NCI-H1105 treated with DMSO at 0.1 percent for 48 hours (cell line): ENCODE results near the gene CRIM1.

ENCODE experiments used
- DNase-seq: peaks from one replicate; lab custom pipeline; 2025; lab: John Stamatoyannopoulos, UW

Gene CRIM1

DNA sequence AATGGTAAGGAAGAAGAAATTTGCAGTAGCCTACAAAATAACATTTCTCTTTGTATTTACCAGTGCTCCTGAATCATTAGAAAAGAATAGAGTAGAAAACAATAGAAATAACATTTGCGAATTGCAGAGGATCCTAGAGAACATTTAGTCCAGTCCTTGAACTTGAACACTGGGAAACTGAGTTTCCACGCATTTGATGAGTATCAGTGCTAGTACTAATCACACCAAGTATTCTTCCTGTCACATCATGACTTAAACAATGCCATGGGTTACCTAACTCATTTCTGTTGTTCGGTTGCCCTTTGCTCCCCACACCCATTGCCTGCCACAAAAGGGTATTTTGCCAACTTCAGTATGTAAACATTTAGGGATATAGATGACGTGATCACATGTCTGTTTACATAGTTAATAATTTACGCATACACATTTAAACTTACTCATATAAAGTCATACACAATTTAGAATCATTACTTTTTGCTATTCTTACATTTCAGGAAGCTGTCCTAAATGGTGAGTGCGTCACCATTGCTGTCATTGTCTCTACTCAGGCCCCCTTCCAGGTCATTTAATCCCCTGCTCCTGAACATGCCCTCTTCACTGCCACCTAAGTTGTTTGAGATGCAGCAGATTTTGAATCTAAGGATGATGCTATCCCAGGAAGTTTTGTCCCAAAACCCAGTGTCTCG, 42.3 kb downstream of the CRIM1 start:
- no peak for DNase-seq

DNA sequence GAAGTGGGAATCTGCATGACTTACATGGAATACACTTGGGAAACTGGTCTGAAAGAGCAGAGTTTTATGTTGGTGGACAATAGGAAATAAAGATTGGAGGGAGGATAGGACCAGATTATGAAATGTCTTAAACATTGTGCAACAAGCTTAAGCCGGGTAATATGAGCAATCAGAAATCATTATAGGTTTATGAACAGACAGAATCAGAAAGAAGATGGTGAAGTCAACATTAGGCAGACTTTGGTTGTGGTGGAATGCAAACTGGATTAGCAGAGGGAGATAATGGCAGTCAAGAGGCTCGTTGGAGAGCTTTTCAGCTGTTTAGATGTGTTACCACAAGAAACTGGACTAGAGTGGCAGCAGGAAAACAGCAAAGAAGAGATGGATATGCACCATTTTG, 43.5 kb downstream of the CRIM1 start:
- no peak for DNase-seq

DNA sequence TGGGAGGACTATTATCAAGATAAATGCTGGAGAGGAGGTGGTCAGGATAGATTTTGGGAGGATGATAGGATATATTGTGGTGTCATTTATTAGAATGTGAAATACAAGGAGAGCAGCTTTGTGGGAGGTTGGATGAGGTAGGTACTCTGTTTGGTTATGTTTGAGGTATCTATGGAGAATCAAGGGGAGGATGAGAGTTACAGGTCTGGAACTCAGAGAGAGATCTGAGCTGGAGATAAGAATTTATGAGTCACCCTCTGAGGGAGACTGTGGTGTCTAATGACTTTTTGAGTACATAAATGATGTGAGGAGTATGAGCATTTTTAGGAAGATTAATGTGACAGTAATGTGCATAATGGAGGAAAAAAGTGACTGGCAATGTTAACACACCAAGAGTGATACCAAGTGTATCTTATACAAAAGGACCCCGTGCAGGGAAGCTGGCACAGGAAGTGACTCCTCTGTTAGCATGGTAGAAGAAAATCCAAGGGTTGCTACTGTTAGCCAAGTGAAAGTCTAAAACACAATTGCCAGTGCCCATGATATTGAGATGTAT, 48.2 kb downstream of the CRIM1 start:
- no peak for DNase-seq

DNA sequence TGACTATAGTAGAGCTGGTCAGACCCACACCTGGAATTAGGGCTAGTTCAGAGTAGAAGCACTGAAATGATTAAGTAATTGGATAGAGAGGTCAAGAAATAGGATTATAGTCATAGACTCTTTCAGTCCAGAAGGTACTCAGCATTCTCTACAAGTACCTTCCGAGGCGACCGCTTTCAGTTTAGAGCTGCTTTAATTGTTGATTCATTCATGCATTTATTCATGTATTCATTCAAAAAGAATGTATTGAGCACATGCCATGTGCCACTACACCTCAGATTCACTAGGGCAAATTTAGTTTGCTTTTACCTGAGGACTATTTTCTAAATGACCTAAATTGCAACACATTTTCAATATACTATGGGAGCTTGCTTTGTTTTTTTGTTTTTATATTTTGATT, 48.7 kb downstream of the CRIM1 start:
- no peak for DNase-seq

DNA sequence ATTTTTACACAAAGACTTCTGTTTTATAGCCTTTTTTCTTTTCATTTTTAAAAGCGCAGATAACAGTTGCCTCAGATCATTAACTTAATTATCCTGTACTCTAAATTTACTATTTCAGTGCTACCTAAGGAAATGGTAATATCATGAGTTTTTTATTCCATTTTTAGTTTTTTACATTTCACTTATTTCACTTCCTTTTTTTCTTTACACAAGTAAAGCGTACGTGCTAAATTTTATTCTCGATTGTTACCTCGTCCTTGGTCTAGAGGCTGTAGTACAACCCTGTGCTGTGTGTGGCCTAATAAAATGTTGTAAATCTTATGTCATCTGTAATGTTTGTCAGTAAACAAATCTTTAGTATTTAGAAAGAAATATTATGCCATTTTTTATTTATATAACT, 49.2 kb downstream of the CRIM1 start:
- DNase-seq: no peak

DNA sequence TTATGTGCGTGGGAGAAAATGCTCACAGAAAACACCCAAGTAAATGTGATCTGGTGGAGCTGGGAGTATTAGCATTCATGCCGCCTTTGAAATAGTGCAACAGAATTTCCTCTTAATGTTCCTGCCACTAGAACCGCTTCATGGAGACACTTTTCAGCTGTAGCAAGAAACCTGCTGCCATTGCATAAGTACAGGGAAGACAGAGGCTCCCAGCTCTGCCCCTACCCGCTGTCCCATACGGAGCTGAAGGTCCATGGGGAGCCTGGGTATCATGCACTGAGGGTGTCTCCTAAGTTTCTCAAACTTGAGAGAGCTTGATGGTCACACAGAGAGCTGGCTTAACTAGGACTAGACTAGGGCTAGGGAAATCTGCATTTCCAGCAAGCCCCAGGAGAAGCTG, 49.6 kb downstream of the CRIM1 start:
- DNase-seq: no peak

DNA sequence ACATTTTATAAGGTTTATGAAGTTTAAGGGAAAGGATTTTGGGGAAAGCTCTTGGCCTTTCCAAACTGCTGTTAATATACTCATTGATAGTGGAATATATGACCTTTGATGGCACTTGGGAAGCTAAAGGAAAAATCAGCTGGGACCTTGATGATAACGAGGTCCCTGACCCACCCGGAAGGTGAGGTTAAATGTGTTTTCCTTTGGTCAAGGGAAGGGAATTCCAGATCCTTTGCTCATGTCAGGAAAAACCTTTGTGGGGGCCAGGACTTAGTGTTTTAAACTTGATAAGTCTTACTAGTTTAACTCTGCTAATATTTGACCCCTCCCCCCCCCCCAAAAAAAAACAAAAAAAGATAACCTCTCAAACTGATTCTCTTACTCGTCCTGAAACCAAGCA, 50.7 kb downstream of the CRIM1 start:
- no peak for DNase-seq

DNA sequence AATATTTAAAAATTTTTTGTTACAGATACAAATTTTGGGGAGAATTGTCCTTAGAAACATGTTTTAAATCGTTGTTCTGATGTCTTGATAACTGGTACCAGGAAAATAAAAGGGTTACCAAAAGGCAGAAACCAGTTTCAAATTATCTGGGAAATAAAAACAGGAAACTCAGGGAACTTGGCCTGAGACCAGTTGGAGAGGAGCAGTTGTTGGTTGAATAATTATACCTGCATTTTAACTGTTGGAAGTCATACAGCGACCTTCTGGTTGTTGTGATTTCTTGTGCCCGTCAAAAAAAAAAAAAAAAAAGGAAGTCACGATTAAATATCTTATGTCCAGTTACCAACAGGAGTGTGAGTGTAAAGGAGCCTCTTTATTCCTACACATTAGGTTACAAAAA, 51.8 kb downstream of the CRIM1 start:
- DNase-seq: no peak

DNA sequence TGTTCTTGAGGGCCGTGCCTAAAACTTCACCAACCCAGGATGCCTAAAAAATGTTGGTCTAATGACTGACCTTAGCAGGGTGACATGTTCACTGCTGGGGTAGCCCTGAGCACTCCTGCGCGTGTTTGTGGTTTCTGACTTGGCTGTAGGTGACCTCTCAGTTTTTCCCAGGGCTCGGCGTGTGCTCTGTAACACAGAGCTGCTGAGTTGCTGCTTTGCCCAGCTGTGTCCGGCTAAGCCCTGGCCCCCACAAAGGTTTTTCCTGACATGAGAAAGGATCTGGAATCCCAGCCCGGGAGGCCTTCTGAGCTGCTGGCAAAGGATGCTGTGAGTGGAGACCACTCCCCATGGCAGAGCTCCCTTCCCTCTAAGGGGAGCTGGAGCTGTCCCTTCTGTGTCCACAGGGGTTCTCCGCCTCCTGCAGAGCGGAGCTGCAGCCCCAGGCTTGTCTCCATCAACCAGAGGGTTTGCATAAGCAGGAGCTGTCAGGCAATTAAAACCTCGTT, 52.7 kb downstream of the CRIM1 start:
- DNase-seq: no peak

DNA sequence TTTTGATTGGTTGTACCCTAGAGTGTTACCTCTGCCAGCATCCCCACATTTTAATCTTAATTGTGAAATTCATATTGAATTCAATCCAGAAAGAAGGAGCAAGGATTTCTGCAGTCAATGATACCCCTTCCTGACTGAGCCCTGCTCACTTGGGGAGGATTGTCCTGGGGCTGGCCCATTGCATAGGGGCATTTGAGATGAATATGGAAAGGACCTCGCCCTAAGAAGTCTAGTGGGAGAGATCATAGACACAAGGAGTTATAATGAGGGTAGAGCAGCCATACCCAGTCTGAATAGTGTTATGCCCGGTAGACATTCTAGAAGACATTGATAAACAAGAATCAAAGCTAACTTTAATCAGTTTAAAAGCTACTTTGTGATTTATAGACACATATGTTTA, 53.8 kb downstream of the CRIM1 start:
- DNase-seq: no peak

DNA sequence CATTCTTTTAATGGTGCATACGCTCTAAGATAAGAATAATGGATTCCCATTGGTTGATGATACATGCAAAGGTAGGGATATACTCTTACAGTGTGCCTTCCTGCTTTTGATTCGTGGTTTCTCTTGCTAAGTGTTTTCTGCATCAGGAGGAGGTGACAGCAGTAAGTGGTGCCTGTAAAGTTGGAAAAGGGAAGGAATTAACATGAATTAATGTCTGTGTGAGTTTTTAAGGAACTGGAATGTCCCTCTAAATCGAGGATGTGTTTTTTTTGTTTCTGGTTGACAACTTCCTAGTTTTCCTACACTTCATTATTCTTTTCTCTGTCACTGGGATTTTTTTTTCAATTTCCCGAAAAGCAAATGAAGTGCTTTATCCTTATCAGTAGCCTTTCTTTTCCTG, 54.4 kb downstream of the CRIM1 start:
- DNase-seq: no peak

DNA sequence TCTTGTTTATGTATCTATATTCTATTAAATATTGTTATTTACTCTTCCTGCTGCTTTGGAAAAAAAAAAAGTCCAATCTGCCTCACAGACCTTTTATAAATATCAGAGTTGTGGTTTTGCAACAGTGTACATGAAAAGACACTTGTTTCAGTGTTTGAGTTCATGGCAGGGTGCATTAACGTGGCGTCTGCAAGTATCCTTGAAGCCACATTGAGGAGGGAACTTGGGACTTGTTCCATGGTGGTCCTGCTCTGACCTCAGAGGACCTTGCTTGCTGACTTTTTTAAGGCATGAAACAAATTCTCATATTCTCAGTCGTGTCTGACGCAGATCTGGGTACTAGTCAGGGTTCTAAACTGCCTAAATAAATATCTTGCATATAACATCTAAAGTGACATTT, 55.1 kb downstream of the CRIM1 start:
- DNase-seq: no peak

DNA sequence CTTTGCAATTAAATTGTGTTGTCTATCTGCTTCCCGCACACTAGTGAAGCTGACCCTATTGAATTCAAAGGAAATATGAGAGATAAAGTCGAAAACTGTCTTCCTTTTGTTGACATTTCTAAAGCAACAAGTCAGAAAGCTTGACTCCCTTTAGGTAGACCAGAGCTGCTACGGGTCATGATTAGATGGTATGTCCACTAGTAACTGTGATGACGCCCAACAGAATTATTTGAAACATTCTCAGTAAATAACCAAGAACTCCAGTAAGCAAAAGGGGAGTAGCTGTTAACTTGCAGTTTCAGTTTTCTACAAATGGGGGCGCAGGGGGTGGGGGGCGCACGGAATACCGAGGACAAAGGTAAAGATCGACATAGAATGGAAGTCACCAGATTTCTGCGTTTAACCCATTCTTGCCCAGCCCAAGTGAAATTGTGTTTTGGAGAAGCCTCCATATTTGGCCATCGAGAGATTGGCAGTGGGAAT, 56.4 kb downstream of the CRIM1 start:
- no peak for DNase-seq

DNA sequence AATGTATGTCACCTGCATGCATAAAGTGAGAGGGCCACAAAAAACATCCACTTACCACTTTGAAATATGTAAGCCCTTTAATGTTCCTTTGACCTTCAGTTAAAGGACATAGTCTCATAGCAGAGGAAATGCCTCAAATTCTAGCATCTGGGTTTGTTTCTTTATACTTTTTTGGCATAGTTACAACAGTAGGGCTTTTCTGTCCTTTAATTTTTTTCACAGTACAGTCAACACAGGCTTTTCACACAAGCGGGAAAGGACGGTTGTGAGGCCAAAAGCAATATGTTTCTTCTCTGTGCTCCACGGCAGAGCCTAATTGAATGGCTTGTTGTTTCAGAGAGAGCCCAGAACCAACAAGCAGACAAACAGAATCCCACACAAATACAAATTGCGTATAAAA, 57.6 kb downstream of the CRIM1 start:
- no peak for DNase-seq

DNA sequence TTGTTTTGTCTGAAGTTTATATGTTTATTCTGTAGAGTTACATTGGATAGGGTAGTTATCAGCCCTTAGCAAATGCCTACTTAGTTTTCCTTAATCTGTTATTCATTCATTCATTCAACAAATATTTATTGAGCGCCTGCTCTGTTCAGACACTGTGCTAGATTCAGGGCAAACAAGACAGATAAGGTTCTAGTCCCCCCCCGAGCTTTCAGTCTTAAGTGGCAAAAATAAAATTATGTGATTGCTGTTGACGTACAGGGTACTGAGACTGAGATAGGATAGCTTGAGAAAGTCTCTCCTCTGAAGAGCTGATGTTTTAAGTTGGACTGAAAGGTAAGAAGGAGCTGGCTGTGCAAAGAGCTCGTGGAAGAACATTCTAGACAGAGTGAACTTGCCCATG, 58.7 kb downstream of the CRIM1 start:
- DNase-seq: no peak

DNA sequence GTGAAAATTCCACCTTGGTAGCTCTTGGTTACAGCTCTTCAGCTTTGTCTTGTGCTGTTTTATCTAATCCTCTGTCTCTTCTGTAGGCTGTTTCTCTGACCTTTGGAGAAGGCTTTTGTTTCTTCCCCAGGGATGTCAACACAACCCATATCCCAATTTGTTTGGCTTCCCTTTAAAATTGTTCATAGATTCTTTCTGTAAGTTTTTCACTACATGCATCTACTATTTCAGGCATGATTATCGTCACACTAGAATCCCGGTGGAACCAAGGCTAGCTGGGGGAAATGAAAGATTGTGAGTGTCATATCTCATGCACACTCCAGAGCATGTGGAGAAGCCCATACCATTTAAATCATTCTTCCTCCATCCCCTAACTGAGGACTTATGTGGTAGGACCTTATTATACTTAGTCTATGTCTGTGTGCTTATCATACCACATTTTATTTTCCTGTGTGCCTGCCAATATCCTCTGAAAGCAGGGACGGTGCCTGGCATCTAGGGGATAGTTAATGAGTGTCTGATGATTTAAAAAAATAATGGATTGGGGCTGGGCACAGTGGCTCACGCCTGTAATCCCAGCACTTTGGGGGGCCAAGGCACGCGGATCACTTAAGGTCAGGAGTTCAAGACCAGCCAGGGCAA, 59.9 kb downstream of the CRIM1 start:
- no peak for DNase-seq

DNA sequence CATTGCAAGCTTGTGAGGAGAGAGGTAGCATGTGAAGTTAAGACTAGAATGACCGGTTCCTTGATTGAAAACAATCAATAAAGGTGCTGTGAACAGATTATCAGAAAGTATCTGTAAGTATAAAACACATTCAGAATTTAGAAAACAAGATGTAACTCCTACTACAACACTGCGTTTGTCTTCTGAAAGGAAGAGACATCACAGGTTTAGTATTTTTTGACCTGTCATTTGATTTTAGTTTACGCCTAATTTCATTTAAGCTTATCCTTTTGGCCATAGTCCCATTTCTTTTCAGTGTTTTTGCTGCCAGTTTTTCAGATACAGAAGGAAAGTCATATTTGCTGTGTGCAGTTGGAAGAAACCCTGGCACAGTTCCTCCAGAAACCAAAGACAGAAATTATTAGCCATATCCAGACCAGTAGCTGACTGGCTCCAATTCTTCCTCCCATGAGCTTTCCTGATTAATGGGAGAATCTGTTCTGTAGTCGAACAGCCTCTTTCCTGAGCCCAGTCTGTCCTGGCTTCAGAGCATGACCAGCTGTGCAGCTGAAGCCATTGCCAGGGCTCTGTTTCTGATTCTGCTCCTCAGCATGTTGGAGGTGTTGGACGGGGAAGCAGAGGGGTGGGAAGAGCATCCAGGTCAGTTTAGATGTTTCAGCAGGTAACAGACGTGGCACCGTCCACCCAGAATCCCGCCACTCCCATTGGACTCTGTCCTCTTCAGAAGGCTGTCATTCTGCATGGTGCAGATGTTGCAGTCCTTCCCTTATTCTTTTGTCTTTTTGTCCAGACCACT, 61.0 kb downstream of the CRIM1 start:
- DNase-seq: no peak

DNA sequence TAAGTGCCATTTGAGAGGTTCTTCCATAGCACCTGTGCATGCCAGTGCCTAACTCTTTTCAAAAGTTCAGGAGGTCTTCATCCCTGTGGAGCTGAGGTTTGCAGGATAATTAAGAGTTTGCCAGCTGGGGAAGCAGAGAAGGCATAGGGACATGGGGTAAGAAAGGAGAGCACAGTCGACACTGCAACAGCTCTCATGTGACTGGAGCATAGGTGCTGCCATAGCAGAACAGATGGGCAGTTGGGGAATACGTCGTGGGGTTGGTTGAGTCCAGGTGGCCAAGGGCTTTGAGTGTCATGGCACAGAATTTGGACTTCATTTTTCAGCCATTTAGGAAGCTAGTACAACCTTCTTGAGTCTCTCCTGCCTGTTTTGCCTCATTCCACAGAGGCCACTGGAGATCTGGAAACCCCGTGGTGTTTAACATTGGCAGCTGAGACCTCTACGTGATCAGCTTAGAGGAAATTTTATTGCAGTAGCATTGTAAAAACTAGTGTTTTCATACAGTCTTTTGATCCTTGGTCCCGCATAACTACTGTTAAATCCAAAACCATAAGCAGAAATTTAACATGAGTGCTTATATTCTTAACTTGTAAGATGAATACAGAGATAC, 65.1 kb downstream of the CRIM1 start:
- DNase-seq: no peak

DNA sequence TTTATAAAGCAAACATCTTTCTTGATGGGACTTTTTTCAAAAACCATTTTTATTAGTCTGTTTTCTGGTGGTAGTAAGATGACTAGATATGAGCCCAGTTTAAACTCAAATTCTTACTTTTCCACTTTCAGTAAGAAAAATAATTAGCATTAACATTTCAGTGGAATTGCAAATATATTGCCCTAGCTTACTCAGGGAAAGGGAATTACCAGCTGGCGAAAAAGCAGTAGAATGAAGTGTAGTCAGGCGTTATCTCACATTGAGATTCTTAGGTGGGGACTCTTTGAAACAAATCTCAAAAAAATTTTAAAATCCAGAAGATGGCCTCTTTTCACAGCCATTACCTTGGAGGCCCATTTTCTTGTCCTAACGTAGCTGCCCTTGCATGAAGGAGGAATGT, 65.8 kb downstream of the CRIM1 start:
- no peak for DNase-seq

DNA sequence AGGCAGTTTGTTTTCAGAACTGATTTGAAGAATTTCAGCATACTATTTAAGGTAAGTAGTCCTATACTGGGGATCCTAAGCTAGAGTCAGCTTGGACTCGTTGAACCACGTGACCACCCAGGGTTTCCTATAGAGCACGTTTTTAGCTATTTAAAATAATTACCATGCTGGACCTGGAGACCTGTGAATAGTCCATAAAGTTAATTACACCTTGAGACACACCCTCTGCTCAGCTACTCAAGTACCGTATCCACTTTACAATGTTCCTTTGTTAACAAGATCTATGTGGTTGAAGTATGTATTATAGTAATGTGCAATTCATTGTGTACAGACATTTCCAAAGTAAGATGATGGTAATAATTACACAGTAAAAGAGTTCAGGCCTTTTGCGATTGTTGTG, 67.6 kb downstream of the CRIM1 start:
- DNase-seq: peak; percentile 71

DNA sequence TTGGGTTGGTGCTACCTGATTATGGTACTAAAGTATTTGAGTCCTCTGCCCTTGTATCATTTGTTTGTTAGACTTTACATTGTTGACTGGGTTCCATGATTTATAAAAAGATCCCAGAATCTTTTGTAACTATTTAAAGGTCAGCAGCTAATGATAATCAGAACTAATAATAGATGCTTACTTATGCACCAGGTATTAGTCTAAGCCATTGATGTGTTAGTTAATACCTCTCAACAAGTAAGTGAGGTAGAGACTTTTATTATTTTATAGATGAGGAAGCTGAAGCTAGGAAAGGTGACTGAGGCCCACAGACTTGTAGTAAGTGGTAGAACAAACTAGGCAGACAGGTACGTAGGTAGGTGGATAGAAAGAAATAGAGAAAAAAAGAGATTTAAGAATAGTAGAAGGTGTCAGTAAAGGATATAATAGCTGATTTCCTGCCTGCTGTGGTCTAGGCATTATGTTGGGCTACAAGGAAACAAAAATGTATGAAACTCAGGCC, 68.1 kb downstream of the CRIM1 start:
- DNase-seq: no peak
